PC-3 (cell line): Measurements from ENCODE around the gene SMARCD2. TPM values are rescaled to one million over a fixed set of nuclear protein-coding genes. Genes with fewer than 3 reads are reported as not detected.
"Not testable (repeated sequence)": the region's sequence is repeated elsewhere in the genome, so short reads cannot be mapped to it uniquely, and the experiment has no call there.

Source experiments
- ATAC-seq: fragments of 200-7000 bp; cut with Tn5 transposase; 2 replicates; pipeline ENCODE4 v1.9.1; 2020; ENCODE audit warnings: mild to moderate bottlenecking, moderate library complexity
- Bru-seq: library from RNA; stranded (reverse); fragments of 400-500 nt; gene quantifications from one replicate; lab custom pipeline; 2021; lab: Mats Ljungman, UMichigan
- BruChase-seq, 2 experiments: library from RNA; stranded (reverse); fragments of 400-500 nt; gene quantifications; one replicate each; lab custom pipeline; 2021; lab: Mats Ljungman, UMichigan
- BruUV-seq: library from RNA; stranded (reverse); fragments of 400-500 nt; replicated peaks from 2 replicates; lab custom pipeline; 2021; lab: Mats Ljungman, UMichigan
- CTCF ChIA-PET: fragments of 300-600 bp; sonication (Branson Sonifier 250); formaldehyde crosslinking; loops from one replicate; lab custom pipeline; 2022; ENCODE audit warnings: antibody characterized with exemption; lab: Charles Lee
- POLR2A ChIA-PET: fragments of 300-600 bp; sonication (Branson Sonifier 250); formaldehyde crosslinking; loops from one replicate; lab custom pipeline; 2022; ENCODE audit warnings: antibody characterized with exemption; ENCODE audit not compliant: unreplicated experiment; lab: Charles Lee
- DNase-seq: peaks from one replicate; pipeline ENCODE4 v3.0.0-alpha.2; 2015
- H2AFZ ChIP-seq: fragments of 300-600 bp; sonication (generic); 2 replicates; pipeline ENCODE4 v1.6.0; 2016; ENCODE audit warnings: antibody characterized with exemption, low read length
- H3F3A ChIP-seq: fragments of 300-600 bp; sonication (generic); one replicate; pipeline ENCODE4 v1.6.0; 2017; ENCODE audit warnings: antibody characterized with exemption, low read length, control low read depth, mild to moderate bottlenecking; ENCODE audit not compliant: unreplicated experiment
- H3K27ac ChIP-seq: fragments of 300-600 bp; sonication (generic); 2 replicates; pipeline ENCODE4 v1.5.1; 2016; ENCODE audit warnings: mild to moderate bottlenecking, low read length
- H3K27me3 ChIP-seq: fragments of 300-600 bp; sonication (generic); 2 replicates; pipeline ENCODE4 v1.6.1; 2016; ENCODE audit warnings: low read length, mixed read lengths
- H3K36me3 ChIP-seq: fragments of 300-600 bp; sonication (generic); 2 replicates; pipeline ENCODE4 v1.6.1; 2016; ENCODE audit warnings: low read depth, mixed run types, low read length, mixed read lengths
- H3K4me1 ChIP-seq: fragments of 300-600 bp; sonication (generic); 2 replicates; pipeline ENCODE4 v1.5.1; 2016; ENCODE audit warnings: low read length; ENCODE audit not compliant: insufficient read depth
- H3K4me2 ChIP-seq: fragments of 300-600 bp; sonication (generic); 2 replicates; pipeline ENCODE4 v1.6.0; 2016; ENCODE audit warnings: low read length
- H3K4me3 ChIP-seq: fragments of 300-600 bp; sonication (generic); 2 replicates; pipeline ENCODE4 v1.5.1; 2016; ENCODE audit warnings: mild to moderate bottlenecking, low read length, mixed read lengths
- H3K79me2 ChIP-seq: fragments of 300-600 bp; sonication (generic); 2 replicates; pipeline ENCODE4 v1.6.1; 2017; ENCODE audit warnings: low read length, mixed read lengths
- H3K9ac ChIP-seq: fragments of 300-600 bp; sonication (generic); 2 replicates; pipeline ENCODE4 v1.6.0; 2016; ENCODE audit warnings: mild to moderate bottlenecking, low read length
- H3K9me2 ChIP-seq: fragments of 300-600 bp; sonication (generic); replicated peaks from 2 replicates; pipeline ENCODE4 v1.6.1; 2016; ENCODE audit warnings: mixed run types, low read length, mixed read lengths
- H3K9me3 ChIP-seq: fragments of 300-600 bp; sonication (generic); 2 replicates; pipeline ENCODE4 v1.6.1; 2016; ENCODE audit warnings: low read length, mixed read lengths
- H4K20me1 ChIP-seq: fragments of 300-600 bp; sonication (generic); 2 replicates; pipeline ENCODE4 v1.6.1; 2016; ENCODE audit warnings: low read length, mixed read lengths
- CTCF ChIP-seq: fragments of 300-600 bp; sonication (generic); conservative IDR thresholded peaks from 2 replicates; pipeline ENCODE4 v1.5.1; 2017; ENCODE audit warnings: antibody characterized with exemption, low read depth, mild to moderate bottlenecking, low read length
- EZH2phosphoT487 ChIP-seq: fragments of 300-600 bp; sonication (generic); IDR thresholded peaks from 2 replicates; pipeline ENCODE4 v1.6.1; 2018; ENCODE audit warnings: mild to moderate bottlenecking, antibody characterized with exemption, low read length, borderline replicate concordance
- intact Hi-C: fragments of 100-400 bp; cut with micrococcal nuclease; formaldehyde crosslinking; loops from 2 replicates; pipeline ENCODE4 v1.9.0; 2023
- long read RNA-seq: library from polyadenylated mRNA; unstranded; transcript quantifications from one replicate; pipeline ENCODE4 v2.0.0, GENCODE V29; 2021; ENCODE audit not compliant: unreplicated experiment
- total RNA-seq: library from RNA; depleted of rRNA; stranded (reverse); fragments of >200 nt; gene quantifications from 2 replicates; pipeline ENCODE4 v1.2.3, GENCODE V29; 2014; rRNA removed

SMARCD2 gene
- 152 and 156 TPM in 2 replicates for total RNA-seq
- percentile 73 among the genes with signal in this experiment for Bru-seq, nascent RNA
- percentile 88 among the genes with signal in this experiment for BruChase-seq, experiment 1, labeled RNA remaining after a 6-hour chase
- percentile 85 among the genes with signal in this experiment for BruChase-seq, experiment 2, labeled RNA remaining after a 2-hour chase
- long read RNA-seq, transcript SMARCD2-203 (13 exons, 2,716 nt): major isoform, 155 of 221 reads
- long read RNA-seq, partial matches to known transcripts: 27 of 221 reads
- long read RNA-seq, other reads (novel, unspliced or antisense): 37 of 221 reads

DNA sequence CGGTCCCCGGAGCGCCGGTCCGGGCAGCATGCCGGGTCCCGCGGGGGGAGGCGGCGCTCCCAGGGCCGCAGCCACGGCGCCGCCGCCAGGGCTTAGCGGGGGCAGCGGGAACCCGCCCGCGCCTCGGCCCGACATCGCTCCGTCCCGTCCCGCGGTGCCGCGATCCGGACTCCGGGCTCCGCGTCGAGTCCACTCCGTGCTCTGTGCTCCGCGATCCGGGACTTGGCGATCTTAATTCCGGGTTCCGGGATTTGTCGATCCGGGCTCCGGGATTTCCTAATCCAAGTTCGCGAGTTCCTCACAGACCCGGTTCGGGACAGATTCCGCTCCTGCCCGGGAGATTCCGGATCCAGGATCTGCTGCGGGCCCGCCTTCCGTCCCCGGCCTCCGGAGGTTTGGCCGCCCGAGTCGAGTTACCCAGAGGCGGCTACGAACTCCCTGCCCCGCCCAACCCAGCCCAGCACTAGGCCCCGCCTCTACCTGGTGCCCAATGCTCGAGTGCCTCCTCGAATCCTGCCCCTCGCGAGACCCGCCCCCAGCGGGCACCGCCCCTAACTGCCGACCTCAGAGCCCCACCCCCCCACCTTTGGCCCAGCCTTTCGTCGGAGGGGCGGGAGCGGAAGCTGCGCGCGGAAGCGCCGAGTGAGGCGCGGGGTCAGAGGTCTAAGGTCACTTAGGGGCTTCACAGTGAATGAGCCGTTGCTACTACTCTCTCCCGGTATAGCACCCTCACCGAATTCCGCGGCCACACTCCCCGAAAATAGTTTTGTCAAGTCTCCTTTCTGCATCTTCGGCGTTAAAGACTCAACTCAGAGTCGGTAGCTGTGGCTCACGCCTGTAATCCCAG lies at the start of gene SMARCD2:
Gene SMARCD2, minus strand, starts transcription at position 146 of the 847 bp plus-strand sequence. Its CDS starts 11 bp downstream, at position 135.
- Histone ChIP-seq H3F3A (no peaks in the 10 kb centered on the region), H3K27me3 (no peaks in the 10 kb centered on the region), H3K4me1 (peaks cover 33% of the 10 kb centered on the region), H3K9ac (peak within 1 kb of the TSS; percentile 86), H3K4me3 (peak within 1 kb of the TSS; percentile 88), H3K27ac (peak within 1 kb of the TSS; percentile 19; the same call in 1 of the 2 replicates), H3K9me3 (no peaks in the 10 kb centered on the region), H4K20me1 (0 out of 2 replicates have a peak, but pooled peaks cover 3% of the 10 kb centered on the region), H3K9me2 (no peaks in the 10 kb centered on the region), H3K79me2 (peaks cover 45% of the 10 kb centered on the region), H3K4me2 (peak within 1 kb of the TSS; percentile 95), H2AFZ (peak within 1 kb of the TSS; percentile 80), H3K36me3 (no peaks in the 10 kb centered on the region)
- intact Hi-C loops: loop anchor here (1.0 kb wide), 1 partner anchor 15 kb away; the partner anchor contains the start of genes FTSJ3 and PSMC5
- TF ChIP-seq CTCF (no peak), EZH2phosphoT487 (no peak)
- BruUV-seq: no TSS peak
- ChIA-PET CTCF (interaction anchor here (0.9 kb wide), 1 partner anchor 23 kb away, joined by 4 read pairs; no protein-coding TSS in a partner anchor), POLR2A (interaction anchor here (1.0 kb wide), 1 partner anchor 69 kb away, joined by 4 read pairs; the partner anchor contains the start of gene CCDC47)
- ATAC-seq: peak; percentile 82
- DNase-seq: peak; percentile 99

DNA sequence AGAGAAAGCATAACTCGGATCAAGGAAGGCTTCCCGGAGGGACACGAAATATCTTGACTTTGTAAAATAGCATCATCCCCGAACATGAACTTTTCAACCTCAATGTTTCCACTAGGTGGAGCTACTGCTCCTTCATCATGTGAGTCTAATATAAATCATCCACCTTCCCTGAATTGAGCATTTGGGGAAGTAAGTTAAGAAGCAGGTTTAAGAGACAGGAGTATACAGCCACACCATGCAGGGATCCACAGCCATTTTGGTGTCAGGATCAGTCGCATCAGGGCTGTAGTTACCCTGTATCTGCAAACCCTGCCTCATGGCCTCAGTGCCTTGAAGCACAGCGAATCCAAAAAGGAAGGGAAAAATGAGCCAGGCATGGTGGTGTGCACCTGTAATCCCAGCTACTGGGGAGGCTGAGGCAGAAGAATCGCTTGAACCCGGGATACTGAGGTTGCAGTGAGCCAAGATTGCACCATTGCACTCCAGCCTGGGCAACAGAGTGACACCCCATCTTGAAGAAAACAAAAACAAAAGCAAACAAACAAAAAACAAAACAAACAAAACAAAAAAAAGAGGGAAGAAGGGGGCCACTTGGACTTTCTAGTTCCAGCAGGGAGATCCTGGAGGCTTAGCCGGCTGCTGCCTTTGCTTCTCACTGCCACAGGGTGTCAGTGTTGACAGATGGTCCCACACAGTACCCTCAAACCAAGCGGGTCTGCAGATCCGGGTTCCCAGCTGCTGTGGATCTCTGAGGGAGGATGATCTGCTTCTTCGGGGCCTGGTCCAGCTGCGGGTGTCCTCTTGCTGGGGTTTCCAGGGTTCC lies 46.8 kb upstream of the SMARCD2 start:
- H3K27ac ChIP-seq, H3F3A ChIP-seq, H3K9ac ChIP-seq, BruUV-seq, H4K20me1 ChIP-seq, intact Hi-C loops, H3K4me1 ChIP-seq, H3K4me3 ChIP-seq, H3K9me2 ChIP-seq, POLR2A ChIA-PET, H3K36me3 ChIP-seq, H3K27me3 ChIP-seq, H3K79me2 ChIP-seq, H3K9me3 ChIP-seq: not testable (repeated sequence)
- peak; percentile 88 for ATAC-seq
- CTCF ChIA-PET: interaction anchor here (0.6 to 1.0 kb wide), 3 partner anchors 23 to 337 kb away, joined by 3 to 5 read pairs (median 3); partner anchors contain the start of gene GH1
- peak overlapping the region; percentile 29; the same call in 1 of the 2 replicates for H2AFZ ChIP-seq
- peak; percentile 50 for DNase-seq
- peak overlapping the region; percentile 40; the same call in 1 of the 2 replicates for H3K4me2 ChIP-seq
- TF ChIP-seq CTCF: peak; percentile 41

- H4K20me1 ChIP-seq, DNase-seq, POLR2A ChIA-PET, H3K4me1 ChIP-seq, CTCF ChIA-PET, BruUV-seq, H2AFZ ChIP-seq, ATAC-seq, H3F3A ChIP-seq, H3K4me2 ChIP-seq, H3K4me3 ChIP-seq, intact Hi-C loops, H3K27me3 ChIP-seq, H3K9me2 ChIP-seq, H3K9ac ChIP-seq, H3K9me3 ChIP-seq, H3K27ac ChIP-seq, H3K36me3 ChIP-seq, H3K79me2 ChIP-seq: not testable (repeated sequence)
Measured at GRCh38 chr17:63885119-63885518, 42.6 kb upstream of the SMARCD2 start.

DNA sequence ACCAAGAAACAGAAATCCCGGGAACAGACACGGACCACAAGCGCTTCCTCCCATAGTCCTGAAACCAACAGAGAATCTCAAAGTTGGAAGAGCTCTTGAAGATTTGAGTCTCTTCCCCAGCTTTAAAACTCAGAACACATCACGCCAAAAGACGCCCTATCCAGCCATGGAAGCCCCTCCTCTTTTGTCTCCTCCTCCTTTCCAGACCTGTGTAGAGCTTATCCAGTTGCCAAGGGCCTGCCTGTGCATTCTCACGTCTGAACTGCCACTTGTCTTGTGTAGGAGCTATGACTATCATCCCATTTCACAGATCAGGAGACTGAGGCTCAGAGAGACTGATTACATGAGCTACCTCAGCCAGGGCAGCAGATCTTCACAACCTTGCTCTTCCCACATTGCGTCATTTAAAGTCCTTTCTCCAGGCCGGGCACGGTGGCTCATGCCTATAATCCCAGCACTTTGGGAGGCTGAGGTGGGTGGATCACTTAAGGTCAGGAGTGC lies 40.2 kb upstream of the SMARCD2 start:
- H3K36me3 ChIP-seq, H3K9me2 ChIP-seq, H3K4me3 ChIP-seq, H2AFZ ChIP-seq, POLR2A ChIA-PET, H3K9me3 ChIP-seq, H3F3A ChIP-seq, H3K27me3 ChIP-seq, H3K4me1 ChIP-seq, H3K79me2 ChIP-seq, ATAC-seq, intact Hi-C loops, H3K9ac ChIP-seq, DNase-seq, H4K20me1 ChIP-seq, H3K4me2 ChIP-seq, BruUV-seq, H3K27ac ChIP-seq: not testable (repeated sequence)
- CTCF ChIA-PET: interaction anchor here (0.6 kb wide), 1 partner anchor 399 kb away, joined by 8 read pairs; no protein-coding TSS in a partner anchor
